Spleen (tissue), 11 donors: ENCODE results near the gene ELOA. TPM values are rescaled to one million over a fixed set of nuclear protein-coding genes. Genes with fewer than 3 reads are reported as not detected.

Experiments used
- DNase-seq: peaks from one replicate; pipeline ENCODE4 v3.0.0-alpha.2; 2020
- H3K27ac ChIP-seq, 8 donors: fragments of 200-600 bp; sonication (generic) in 7 of 8; 1 replicate in 4 of 8; 2 replicates in 4 of 8; pipeline versions ENCODE4 v1.5.0 to v1.8.0; 2016 to 2021; ENCODE audit warnings: inconsistent platforms in 4 of 8, mild to moderate bottlenecking in 4 of 8, moderate library complexity in 1 of 8
- H3K27me3 ChIP-seq, 7 donors: fragments of 200-600 bp; sonication (generic) in 6 of 7; replicated peaks in 1 of 7; 1 replicate in 4 of 7; 2 replicates in 3 of 7; pipeline versions ENCODE4 v1.5.0 to v1.8.0; 2016 to 2021; ENCODE audit warnings: inconsistent platforms in 3 of 7, mild to moderate bottlenecking in 1 of 7
- H3K36me3 ChIP-seq, 6 donors: fragments of 200-600 bp; sonication (generic) in 5 of 6; 1 replicate in 4 of 6; 2 replicates in 2 of 6; pipeline versions ENCODE4 v1.5.0 to v1.8.0; 2016 to 2021; ENCODE audit warnings: inconsistent platforms in 2 of 6
- H3K4me1 ChIP-seq, 6 donors: fragments of 200-600 bp; sonication (generic) in 5 of 6; 1 replicate in 3 of 6; 2 replicates in 3 of 6; pipeline versions ENCODE4 v1.5.0 to v1.8.0; 2016 to 2021; ENCODE audit warnings: inconsistent platforms in 3 of 6
- H3K4me3 ChIP-seq, 8 donors: fragments of 200-600 bp; sonication (generic) in 7 of 8; 1 replicate in 4 of 8; 2 replicates in 4 of 8; pipeline versions ENCODE4 v1.5.0 to v1.8.0; 2016 to 2021; ENCODE audit warnings: inconsistent platforms in 4 of 8, mild to moderate bottlenecking in 4 of 8, moderate library complexity in 2 of 8
- H3K9me3 ChIP-seq, 8 donors: fragments of 200-600 bp; sonication (generic) in 7 of 8; 1 replicate in 4 of 8; 2 replicates in 4 of 8; pipeline versions ENCODE4 v1.5.0 to v1.8.0; 2016 to 2021; ENCODE audit warnings: inconsistent platforms in 4 of 8
- CTCF ChIP-seq, 11 experiments: fragments of 200-600 bp in 7 of 11; fragments of 450-650 bp in 4 of 11; sonication (generic) in 4 of 11; IDR thresholded peaks in 8 of 11; conservative IDR thresholded peaks in 3 of 11; 1 replicate in 7 of 11; 2 replicates in 4 of 11; pipeline versions ENCODE4 v1.4.0 to v1.8.0; 2016 to 2021; ENCODE audit warnings: antibody characterized with exemption in 11 of 11, inconsistent platforms in 4 of 11, mild to moderate bottlenecking in 1 of 11
- POLR2A ChIP-seq, 3 donors: fragments of 450-650 bp; IDR thresholded peaks; one replicate each; pipeline ENCODE4 v1.5.1; 2017; ENCODE audit warnings: antibody characterized with exemption in 3 of 3, mild to moderate bottlenecking in 1 of 3
- POLR2AphosphoS5 ChIP-seq, 3 donors: sonication (generic); formaldehyde crosslinking; IDR thresholded peaks; one replicate each; pipeline ENCODE4 v1.5.1; 2017; ENCODE audit warnings: antibody characterized with exemption in 3 of 3
- WGBS, 5 donors: extraction: QIAGEN DNeasy Blood & Tissue Kit in 3 of 5; methylation state at CpG; one replicate each; pipeline versions ENCODE4 v1.1.5 to v1.1.7; 2013 to 2018; 5-methylcytosine and 5-hydroxymethylcytosine counted together
- intact Hi-C: fragments of 100-400 bp; cut with DNase I; formaldehyde crosslinking; loops from one replicate; pipeline ENCODE4 v1.15.0; 2023; ENCODE audit warnings: low total_unique reads
- polyA plus RNA-seq, 3 donors: library from polyadenylated mRNA; stranded (reverse); fragments of 200-250 nt; gene quantifications; one replicate each; pipeline ENCODE4 v1.2.1, GENCODE V29; 2013
- total RNA-seq, 7 donors: library from RNA; depleted of rRNA in 3 of 7; stranded (reverse); fragments of >200 nt in 3 of 7; fragmentation: NEBNext Ultra II Directional in 4 of 7; extraction: Animal tissue kit (Norgen Biotek cat#: 25700) in 4 of 7; gene quantifications; one replicate each; pipeline versions ENCODE4 v1.1.0 to v1.2.1, GENCODE V29; 2016 to 2021
- donor health status: healthy with polysubstance abuse.
- donor health status: DM: no; HTN: no; CAD: no; lungs with moderate emphysema.
- donor health status: DM: no; HTN: no; CAD: no.
- donor health status: Bipolar disorder and iron deficiency.
- donor health status: healthy.
- donor health status: DM: no; HTN: no; CAD: no.
- donor health status: DM: yes; HTN: yes; CAD: no.

Gene ELOA
- total and polyA plus RNA-seq, 10 donors = 7.9 to 38.0 (median 32.3) TPM

DNA sequence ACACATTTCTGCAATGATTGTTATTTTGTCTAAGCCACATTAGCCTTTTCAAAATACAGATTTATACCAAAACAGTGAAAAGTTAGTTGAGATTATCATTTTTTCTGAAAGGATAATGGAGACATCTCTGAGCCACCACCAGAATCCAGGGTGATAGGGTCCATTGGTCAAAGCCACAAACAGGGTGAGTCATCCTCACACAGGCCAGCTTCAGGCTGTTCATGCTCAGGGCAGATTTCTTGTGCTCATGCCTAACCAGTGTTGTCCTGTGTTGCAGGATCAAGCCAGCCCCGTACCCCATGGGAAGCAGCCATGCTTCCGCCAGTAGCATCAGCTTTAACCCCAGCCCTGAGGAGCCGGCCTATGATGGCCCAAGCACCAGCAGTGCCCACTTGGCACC is 13.4 kb downstream of the ELOA start:
- TF ChIP-seq POLR2AphosphoS5 (IDR thresholded peaks at IDR 0.05) (no peak), POLR2A (IDR thresholded peaks at IDR 0.05) (no peak), CTCF (IDR thresholded peaks at IDR 0.05 in 8 of 11, conservative IDR thresholded peaks at IDR 0.05 in 3 of 11) (no peak)
- intact Hi-C loops = no loop called here

GRCh38 chr1:23757812-23758211 is 14.5 kb downstream of the ELOA start:
- TF ChIP-seq CTCF (IDR thresholded peaks at IDR 0.05 in 8 of 11, conservative IDR thresholded peaks at IDR 0.05 in 3 of 11) (no peak), POLR2AphosphoS5 (IDR thresholded peaks at IDR 0.05) (no peak), POLR2A (IDR thresholded peaks at IDR 0.05) (no peak)

More for the DNA sequence above, 13.4 kb downstream of the ELOA start:
- Histone ChIP-seq H3K4me1 (peaks cover 0 to 4% (median 0%) of the 10 kb centered on the region in 6 donors), H3K9me3 (no peaks in the 10 kb centered on the region), H3K4me3 (no peak overlapping the region), H3K27me3 (no peaks in the 10 kb centered on the region), H3K27ac (no peak overlapping the region), H3K36me3 (peaks cover 14 to 100% (median 100%) of the 10 kb centered on the region in 6 donors)
- no peak for DNase-seq
- 90 to 100% (median 95%) methylated on average over 3 of the region's 3 CpGs for WGBS, 5 donors

GRCh38 chr1:23759277-23759676 is 16.0 kb downstream of the ELOA start:
- Histone ChIP-seq H3K4me3 (no peak overlapping the region), H3K27ac (no peak overlapping the region), H3K4me1 (peaks cover 0 to 9% (median 0%) of the 10 kb centered on the region in 6 donors), H3K36me3 (peaks cover 13 to 100% (median 78%) of the 10 kb centered on the region in 6 donors), H3K27me3 (no peaks in the 10 kb centered on the region), H3K9me3 (no peaks in the 10 kb centered on the region)
- intact Hi-C loops = no loop called here
- no peak for DNase-seq
- 68 to 83% (median 80%) methylated on average over 4 of the region's 4 CpGs for WGBS, 5 donors
- TF ChIP-seq CTCF (IDR thresholded peaks at IDR 0.05 in 8 of 11, conservative IDR thresholded peaks at IDR 0.05 in 3 of 11) = no peak
- TF ChIP-seq POLR2AphosphoS5 (IDR thresholded peaks at IDR 0.05) = no peak
- TF ChIP-seq POLR2A (IDR thresholded peaks at IDR 0.05) = no peak

More at GRCh38 chr1:23757812-23758211, 14.5 kb downstream of the ELOA start:
- Histone ChIP-seq H3K27me3 (no peaks in the 10 kb centered on the region), H3K4me3 (no peak overlapping the region), H3K36me3 (peaks cover 14 to 100% (median 91%) of the 10 kb centered on the region in 6 donors), H3K9me3 (no peaks in the 10 kb centered on the region), H3K4me1 (no peaks in the 10 kb centered on the region), H3K27ac (no peak overlapping the region)
- 90 to 96% (median 94%) methylated on average over 1 of the region's 1 CpG for WGBS, 5 donors
- DNase-seq = no peak
- intact Hi-C loops = no loop called here

GRCh38 chr1:23763041-23763577 is 19.8 kb downstream of the ELOA start:
- TF ChIP-seq POLR2A (IDR thresholded peaks at IDR 0.05) (no peak), POLR2AphosphoS5 (IDR thresholded peaks at IDR 0.05) (no peak)
- no peak overlapping the region for H3K27ac ChIP-seq
- 82 to 95% (median 92%) methylated on average over 7 of the region's 7 CpGs for WGBS, 5 donors
- DNase-seq = no peak
- peaks cover 0 to 9% (median 0%) of the 10 kb centered on the region in 6 donors for H3K4me1 ChIP-seq
- H3K9me3 ChIP-seq = no peaks in the 10 kb centered on the region
- H3K27me3 ChIP-seq = no peaks in the 10 kb centered on the region
- intact Hi-C loops = no loop called here
- H3K36me3 ChIP-seq = peaks cover 0 to 100% (median 42%) of the 10 kb centered on the region in 6 donors
- no peak overlapping the region for H3K4me3 ChIP-seq
